ENCODE measurements around the gene PON1.

The PON1 gene

GRCh38 chr7:95255691-95256090, 68.6 kb downstream of the PON1 start:
- no peak for DNase-seq (ENCODE audit: low read depth in 2 of 2)

DNA sequence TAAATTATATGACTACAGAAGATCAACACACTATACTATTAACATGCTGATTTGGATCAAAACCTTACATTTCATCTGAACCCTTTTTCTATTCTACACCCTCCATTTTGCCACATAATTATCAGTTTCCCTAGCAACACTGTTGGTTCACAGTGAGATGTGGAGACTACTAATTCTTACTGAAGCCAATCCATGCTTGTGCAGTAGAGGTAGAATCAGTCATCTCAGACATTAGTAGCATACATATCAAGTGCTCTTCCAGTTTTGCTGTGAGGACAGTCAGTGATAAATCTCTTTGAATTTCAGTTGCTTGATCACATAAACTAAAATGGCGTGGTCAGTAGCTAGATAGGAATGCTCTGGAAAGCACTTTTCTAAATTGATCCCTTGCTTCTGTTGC, 70.3 kb downstream of the PON1 start:
- DNase-seq (ENCODE audit: low read depth in 2 of 2), result no peak

- DNase-seq (ENCODE audit: low read depth in 2 of 2), result no peak
Measured at GRCh38 chr7:95251966-95252365, 72.4 kb downstream of the PON1 start.

DNA sequence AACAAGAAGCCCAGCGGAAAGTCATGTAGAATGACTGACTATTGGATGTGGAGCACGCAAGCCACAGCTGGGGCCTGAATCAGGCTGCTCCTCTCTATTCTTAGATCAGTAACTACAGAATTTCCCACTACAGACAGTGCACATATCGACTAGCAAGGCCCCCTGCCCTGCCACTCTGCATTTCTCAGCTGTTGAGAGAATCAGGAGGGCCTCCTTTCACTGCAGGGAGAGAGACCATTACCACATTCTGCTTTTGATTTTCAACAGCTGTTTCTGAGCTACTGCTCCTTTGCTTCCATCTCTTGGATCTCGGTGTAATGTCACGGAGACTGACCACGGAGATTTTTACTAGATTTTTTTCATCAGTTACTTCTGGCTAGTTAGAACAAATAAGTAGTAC, 73.8 kb downstream of the PON1 start:
- no peak for DNase-seq (ENCODE audit: low read depth in 2 of 2)
